NCI-H1694 (cell line): Measurements from ENCODE around the gene THADA.
"Not testable (repeated sequence)": the region's sequence is repeated elsewhere in the genome, so short reads cannot be mapped to it uniquely, and the experiment has no call there.

ENCODE experiments used
- DNase-seq: peaks from one replicate; lab custom pipeline; 2025; lab: John Stamatoyannopoulos, UW

THADA gene

DNA sequence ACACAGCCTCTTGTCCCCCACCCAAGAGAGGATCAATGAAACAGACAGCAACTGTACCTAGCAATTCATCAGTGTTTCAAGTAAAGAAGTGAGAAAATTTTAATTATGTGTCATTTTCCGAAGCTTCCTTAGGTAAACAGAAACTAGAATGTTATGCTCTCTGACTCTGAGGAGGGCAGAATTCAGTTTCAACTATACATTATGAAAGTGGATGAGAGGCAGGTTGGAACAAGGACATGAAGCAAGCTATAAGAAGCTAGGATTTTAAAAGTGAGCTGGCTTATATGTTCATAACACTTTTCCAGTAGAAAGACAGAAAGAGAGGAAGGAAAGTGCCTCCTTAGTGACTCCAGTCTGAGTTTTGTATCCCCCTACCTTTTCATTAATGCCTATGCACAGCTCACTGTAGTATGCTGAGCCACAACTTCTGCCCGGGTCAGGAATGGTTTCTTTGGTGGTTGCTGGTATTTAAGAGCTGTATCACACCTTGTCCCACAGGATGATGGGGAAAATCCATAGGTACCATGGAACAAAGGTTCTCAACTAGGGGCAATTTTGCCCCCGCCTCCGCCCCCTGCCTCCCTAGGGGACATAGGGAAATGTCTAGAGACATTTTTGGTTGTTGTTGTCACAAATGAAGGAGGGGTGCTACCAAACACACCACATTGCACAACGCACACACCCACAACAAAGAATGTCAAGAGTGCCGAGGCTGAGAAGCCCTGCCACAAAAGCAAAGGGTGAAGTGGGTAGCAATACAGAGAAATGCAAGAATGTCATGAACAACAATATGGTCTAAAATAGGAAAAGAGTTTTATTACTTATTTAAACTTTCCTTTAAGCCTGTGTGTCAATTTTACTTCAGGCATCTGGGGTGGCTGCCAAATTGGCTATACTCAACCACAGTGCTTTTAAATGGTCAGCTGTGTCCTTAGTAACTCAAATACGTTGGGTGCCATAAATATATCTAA is 208.5 kb downstream of the THADA start:
- DNase-seq = no peak

- DNase-seq = not testable (repeated sequence)
These were observed 209.2 kb downstream of the THADA start for GRCh38 chr2:43386679-43387078.

GRCh38 chr2:43384143-43384542 is 211.7 kb downstream of the THADA start:
- DNase-seq = no peak

DNA sequence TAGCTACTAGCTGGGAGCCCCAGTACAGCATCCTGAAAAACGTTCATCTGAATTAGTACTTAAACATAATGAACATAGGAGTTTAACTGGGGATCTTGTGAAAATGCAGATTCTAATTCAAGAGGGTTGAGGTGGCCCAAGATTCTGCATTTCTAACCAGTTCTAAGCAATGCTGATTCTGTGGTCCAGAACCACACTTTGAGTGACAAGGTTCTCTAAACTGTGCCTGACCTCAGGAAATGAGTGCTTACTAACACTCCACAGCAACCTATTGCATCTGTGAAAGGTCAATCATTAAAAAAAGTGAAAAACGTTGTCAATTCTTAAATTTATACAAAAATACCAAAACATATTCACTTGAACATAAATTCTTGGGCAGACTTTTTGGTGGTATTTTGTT is 212.3 kb downstream of the THADA start:
- DNase-seq = no peak

DNA sequence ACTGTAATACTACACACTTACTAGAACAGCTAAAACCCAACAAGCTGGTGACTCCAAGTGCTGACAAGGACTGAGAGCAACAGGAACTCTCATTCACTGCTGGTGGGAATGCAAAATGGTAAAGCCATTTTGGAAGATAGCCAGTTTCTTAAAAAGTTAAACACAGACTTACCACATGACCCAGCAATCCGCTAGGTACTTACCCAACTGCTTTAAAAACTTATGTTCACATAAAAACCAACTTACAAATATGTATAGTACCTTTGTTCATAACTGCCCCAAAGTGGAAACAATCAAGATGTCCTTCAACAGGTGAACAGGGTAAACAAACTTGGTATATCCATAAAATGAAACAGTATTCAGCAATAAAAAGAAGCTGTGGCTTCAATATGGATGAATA is 216.3 kb downstream of the THADA start:
- no peak for DNase-seq

DNA sequence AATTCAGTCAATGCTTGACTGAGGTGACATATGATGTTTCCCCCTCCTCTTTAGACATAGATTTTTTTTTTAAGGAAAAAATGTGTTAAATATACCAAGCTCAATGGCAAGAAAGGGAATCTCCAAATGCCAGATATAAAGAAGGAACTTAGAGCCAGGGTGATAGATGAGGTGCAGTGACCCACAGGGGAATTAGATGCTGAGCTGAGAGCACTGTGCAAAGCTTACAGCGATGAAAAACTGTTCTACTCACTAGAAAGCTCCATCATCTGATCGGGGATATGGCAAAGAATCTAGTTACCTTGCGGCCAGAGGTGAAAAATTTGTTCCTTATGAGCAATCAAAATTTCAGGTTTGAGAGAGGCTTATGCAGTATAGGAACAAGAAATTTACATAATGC is 218.5 kb downstream of the THADA start:
- DNase-seq = no peak

DNA sequence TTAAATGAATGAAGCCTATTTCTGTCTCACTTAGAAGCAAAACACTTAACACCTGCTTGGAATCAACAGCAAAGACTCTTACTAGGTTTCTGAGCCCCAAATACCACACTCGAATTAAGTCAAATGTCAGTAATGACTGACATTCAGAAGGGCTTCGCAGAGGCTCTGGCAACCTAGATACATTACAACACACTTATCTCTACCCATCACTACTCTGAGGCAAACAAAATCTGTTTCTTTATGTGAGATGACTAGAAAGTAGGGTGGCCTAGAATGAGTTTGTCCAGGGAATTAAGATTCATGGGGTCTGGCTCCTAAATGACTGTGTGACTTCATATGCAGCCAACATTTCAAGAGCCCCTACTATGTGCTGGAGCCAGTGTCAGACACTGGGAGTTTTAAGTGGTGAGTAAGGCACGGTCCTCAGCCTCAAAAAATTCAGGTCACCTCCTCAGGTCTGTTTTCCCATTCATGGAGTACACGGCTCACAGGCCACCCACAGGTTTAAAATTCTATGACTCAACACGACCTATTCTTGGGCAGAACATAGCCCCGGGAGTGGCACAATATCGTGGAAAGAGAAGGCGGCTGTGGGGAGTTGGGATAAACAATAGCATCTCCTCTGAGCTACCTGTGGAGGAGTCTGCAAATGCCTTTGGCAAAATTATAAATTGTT is 219.2 kb downstream of the THADA start:
- no peak for DNase-seq

GRCh38 chr2:43375746-43376522 is 219.9 kb downstream of the THADA start:
- DNase-seq = no peak

- DNase-seq = no peak
These were observed 223.3 kb downstream of the THADA start for GRCh38 chr2:43372416-43373081.

GRCh38 chr2:43370705-43371104 is 225.1 kb downstream of the THADA start:
- DNase-seq = no peak

DNA sequence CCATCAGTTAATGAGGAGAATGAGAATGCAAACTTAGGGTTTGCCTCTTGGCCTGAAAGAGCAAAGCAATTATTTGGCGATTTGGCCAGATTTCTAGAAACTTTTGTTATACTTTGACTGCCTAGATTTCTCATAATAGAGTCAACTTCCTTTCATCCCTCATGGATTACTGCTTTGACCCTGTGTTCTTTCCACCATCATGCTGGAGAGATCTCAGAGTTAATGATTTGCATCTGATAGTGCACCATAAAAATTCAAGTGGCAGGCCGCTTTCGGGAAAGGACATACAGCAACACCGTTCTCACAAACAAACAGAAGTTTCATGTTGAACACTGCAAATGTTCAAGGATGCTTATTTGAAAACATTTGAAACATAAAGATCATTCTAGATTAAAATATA is 225.7 kb downstream of the THADA start:
- no peak for DNase-seq

- no peak for DNase-seq
These were observed 227.1 kb downstream of the THADA start for GRCh38 chr2:43368483-43369385.

GRCh38 chr2:43367012-43367782 is 228.6 kb downstream of the THADA start:
- DNase-seq = no peak

- DNase-seq = no peak
These were observed 232.7 kb downstream of the THADA start for GRCh38 chr2:43363120-43363519.

- DNase-seq = no peak
These were observed 234.6 kb downstream of the THADA start for GRCh38 chr2:43361286-43361685.

GRCh38 chr2:43360137-43360536 is 235.7 kb downstream of the THADA start:
- no peak for DNase-seq

DNA sequence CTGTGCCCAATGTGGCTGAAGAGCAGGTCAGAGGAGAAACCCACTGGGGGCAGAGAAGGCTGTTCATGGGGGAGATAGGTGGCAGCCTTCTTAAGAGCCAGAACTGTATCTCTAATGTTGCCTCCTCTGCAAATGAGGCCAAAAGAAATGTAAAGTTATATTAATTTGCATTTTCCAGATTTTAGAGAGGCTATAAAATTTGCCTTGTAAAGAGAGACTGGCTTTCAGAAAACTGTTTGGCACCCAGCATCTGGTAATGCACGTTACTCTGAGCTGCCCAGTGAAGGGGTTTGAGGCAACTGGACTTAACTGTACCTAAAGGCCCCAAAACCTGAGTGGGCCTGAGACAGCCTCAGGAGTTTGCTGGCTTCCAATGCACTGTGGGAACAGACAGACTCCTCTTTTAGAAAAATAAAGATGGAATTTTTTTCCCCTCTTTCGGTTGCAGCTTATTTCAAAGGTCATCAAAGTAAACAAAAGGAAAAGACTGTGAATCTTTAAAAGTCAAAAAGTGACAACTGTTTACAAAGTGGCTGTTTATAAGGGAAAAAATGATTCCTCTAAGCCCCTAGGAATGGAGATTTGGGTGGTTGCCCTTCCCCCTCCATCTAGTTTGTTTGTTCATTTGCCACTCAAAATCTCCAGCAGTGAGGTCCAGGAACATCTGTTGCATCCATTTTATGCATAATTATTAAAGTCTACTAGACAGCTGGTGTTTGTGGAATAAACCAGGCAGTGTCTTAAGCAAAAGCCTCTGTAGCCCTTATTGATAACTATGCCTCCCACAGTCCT is 237.2 kb downstream of the THADA start:
- peak; percentile 62 for DNase-seq

DNA sequence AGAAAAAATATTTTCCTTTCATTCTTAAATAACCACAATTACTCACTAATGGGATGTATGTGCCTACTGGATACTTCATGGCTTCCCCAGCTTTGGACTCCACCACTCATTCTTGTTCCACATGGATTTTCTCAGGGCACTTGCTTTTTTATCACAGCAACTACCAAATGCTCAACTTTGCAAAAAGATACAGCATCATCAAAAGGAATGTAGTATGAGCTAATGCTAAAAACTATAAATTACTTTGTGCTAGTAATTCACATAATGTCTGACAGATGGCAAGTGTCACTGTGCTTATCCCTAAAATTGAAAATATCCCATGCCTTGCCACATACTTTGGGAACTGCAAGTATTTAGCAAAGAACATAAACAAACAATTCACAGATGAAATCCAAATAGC is 239.1 kb downstream of the THADA start:
- no peak for DNase-seq

DNA sequence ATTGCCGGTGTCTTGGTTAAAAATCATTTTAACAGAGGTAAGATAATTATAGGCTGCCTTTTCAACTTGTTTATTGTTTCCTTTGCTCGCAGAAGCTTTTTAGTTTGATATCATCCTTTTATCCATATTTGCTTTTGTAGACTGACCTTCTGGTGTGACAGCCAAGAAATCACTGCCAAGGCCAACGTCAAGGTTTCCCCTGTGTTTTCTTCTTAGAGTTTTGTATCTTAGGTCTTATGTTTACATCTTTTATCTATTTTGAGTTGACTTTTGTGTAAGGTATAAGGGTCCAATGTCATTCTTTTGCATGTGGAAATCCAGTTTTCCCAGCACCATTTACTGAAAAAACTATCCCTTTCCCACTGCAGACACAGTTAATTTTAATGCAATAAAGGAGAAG is 240.4 kb downstream of the THADA start:
- DNase-seq = no peak
